ENCODE results near the gene L3MBTL4.
A peak's percentile ranks its signal among the peaks of the same experiment; 100 is the strongest.

L3MBTL4 gene

DNA sequence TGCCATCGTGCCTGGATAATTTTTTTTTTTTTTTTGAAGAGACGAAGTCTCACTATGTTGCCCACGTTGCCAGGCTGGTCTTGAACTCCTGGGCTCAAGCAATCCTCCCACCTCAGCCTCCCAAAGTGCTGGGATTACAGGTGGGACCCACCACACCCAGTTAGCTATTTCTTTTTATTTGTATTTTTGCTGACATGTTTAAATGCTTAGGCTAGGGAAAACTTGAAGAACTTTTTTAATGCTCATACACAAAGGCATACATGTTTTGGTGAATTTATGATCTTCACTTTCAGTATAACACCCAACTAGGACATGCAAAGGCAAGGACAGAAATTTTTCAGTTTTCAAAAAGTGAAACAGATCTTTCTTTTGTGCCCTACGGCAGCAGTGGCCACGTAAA, 9.9 kb downstream of the L3MBTL4 start:
- Histone ChIP-seq H3K27me3 (no peaks in the 10 kb centered on the region), H3K4me1 (no peaks in the 10 kb centered on the region), H3K36me3 (no peaks in the 10 kb centered on the region), H3K9me3 (no peaks in the 10 kb centered on the region), H3K4me3 (ENCODE audit: low read depth, low read length) (no peak overlapping the region)
- TF ChIP-seq, protein P1, sequence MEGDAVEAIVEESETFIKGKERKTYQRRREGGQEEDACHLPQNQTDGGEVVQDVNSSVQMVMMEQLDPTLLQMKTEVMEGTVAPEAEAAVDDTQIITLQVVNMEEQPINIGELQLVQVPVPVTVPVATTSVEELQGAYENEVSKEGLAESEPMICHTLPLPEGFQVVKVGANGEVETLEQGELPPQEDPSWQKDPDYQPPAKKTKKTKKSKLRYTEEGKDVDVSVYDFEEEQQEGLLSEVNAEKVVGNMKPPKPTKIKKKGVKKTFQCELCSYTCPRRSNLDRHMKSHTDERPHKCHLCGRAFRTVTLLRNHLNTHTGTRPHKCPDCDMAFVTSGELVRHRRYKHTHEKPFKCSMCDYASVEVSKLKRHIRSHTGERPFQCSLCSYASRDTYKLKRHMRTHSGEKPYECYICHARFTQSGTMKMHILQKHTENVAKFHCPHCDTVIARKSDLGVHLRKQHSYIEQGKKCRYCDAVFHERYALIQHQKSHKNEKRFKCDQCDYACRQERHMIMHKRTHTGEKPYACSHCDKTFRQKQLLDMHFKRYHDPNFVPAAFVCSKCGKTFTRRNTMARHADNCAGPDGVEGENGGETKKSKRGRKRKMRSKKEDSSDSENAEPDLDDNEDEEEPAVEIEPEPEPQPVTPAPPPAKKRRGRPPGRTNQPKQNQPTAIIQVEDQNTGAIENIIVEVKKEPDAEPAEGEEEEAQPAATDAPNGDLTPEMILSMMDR (IDR thresholded peaks at IDR 0.05; ENCODE audit: low read depth, low read length) = no peak
- DNase-seq = no peak

DNA sequence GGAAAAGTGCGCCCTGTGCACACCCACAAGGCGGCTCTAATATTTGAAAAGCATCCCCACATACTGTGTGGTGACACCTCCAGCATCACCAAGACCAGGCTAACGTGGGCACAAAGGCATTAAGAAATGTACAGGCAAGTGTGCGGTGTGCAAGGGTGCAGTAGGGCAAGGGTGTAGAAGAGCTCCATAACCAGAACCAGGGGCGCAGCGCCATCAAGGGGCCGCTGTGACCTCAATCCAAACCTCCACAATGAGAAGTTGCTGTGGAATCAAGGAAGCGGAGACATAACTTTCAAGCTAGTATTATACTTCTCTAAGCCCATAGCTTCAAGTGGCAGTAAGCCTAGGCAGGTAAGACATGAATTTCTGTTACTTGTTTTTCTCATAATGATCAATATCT, 13.0 kb downstream of the L3MBTL4 start:
- Histone ChIP-seq H3K9me3 (no peaks in the 10 kb centered on the region), H3K36me3 (no peaks in the 10 kb centered on the region), H3K4me3 (ENCODE audit: low read depth, low read length) (no peak overlapping the region), H3K27me3 (no peaks in the 10 kb centered on the region), H3K4me1 (no peaks in the 10 kb centered on the region)
- no peak for DNase-seq
- TF ChIP-seq, protein P1 (IDR thresholded peaks at IDR 0.05; ENCODE audit: low read depth, low read length) = 0 out of 2 replicates have a peak, but pooled peaks have one; percentile 2

DNA sequence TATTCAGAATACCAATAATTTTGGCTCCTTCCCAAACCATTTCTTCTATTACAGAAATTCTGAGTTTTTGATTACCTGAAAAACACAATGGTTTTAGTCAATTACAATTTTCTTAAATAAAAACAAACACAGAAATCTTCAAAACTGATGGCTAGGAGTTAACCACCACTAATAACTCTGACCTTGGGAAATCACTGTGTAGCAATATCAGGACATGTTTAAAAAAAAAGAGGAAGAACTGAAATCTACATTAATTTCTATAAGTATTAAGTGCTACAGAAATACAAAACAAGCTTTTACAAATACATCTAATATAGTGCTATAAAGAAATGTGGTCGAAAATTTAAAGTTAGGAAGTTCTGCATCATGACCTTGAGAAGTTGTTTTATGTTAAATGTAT, 14.9 kb downstream of the L3MBTL4 start:
- no peak for DNase-seq
- no peaks in the 10 kb centered on the region for H3K4me1 ChIP-seq
- no peaks in the 10 kb centered on the region for H3K36me3 ChIP-seq
- TF ChIP-seq, protein P1 (IDR thresholded peaks at IDR 0.05; ENCODE audit: low read depth, low read length) = no peak
- no peaks in the 10 kb centered on the region for H3K27me3 ChIP-seq
- H3K9me3 ChIP-seq = no peaks in the 10 kb centered on the region
- H3K4me3 ChIP-seq (ENCODE audit: low read depth, low read length) = no peak overlapping the region

DNA sequence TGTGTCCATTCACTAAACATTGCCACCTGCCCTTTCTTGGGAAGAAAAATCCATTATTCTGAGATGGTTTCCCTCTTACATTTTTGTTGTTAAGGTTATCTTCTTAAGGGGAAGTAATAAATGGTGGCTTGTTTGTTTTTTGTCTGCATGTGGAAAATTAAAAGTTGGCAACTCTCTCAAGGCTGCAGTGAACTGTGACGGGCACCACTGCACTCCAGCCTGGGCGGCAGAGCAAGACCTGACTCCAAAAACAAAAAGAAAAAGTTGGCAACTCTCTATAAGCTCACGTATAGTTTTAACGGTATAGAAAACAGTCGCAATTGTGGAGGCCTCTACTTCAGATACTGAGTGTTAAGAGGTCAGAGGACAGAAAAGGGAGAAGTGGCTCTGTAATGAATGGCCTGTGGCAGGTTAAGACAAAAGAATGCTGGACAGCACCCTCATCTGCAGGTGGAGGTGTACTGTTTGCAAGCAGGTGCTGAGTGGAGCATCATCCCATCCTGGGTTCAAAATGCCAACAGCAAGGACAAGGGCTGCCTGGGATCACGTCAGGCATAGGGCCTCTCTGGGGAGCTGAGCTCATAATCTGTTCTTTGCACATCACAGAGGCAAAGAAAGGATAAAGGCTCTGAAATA, 16.7 kb downstream of the L3MBTL4 start:
- Histone ChIP-seq H3K27me3 (no peaks in the 10 kb centered on the region), H3K4me1 (no peaks in the 10 kb centered on the region), H3K9me3 (no peaks in the 10 kb centered on the region), H3K36me3 (no peaks in the 10 kb centered on the region), H3K4me3 (ENCODE audit: low read depth, low read length) (no peak overlapping the region)
- DNase-seq = no peak
- TF ChIP-seq, protein P1 (IDR thresholded peaks at IDR 0.05; ENCODE audit: low read depth, low read length) = no peak

DNA sequence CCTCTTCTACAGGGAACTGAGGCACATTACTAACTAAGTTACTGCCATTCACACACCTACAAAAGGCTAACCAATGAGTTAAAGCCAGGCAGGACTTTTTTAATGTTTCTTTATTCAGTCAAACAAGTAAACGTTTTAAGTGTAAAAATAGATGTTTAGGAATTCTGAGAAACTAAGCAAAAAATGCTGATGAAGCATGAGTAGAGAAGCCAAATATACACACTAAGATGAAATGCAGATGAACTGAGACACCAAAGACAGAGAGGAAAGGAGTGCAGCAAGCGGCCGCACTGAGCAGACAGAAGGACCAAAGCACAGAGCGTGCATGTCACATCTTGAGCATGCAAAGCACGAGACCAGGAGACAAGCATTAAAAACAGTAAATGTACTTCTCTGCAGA, 17.9 kb downstream of the L3MBTL4 start:
- Histone ChIP-seq H3K36me3 (no peaks in the 10 kb centered on the region), H3K4me3 (ENCODE audit: low read depth, low read length) (no peak overlapping the region), H3K27me3 (no peaks in the 10 kb centered on the region), H3K9me3 (no peaks in the 10 kb centered on the region), H3K4me1 (no peaks in the 10 kb centered on the region)
- DNase-seq = no peak
- TF ChIP-seq, protein P1 (IDR thresholded peaks at IDR 0.05; ENCODE audit: low read depth, low read length) = no peak

DNA sequence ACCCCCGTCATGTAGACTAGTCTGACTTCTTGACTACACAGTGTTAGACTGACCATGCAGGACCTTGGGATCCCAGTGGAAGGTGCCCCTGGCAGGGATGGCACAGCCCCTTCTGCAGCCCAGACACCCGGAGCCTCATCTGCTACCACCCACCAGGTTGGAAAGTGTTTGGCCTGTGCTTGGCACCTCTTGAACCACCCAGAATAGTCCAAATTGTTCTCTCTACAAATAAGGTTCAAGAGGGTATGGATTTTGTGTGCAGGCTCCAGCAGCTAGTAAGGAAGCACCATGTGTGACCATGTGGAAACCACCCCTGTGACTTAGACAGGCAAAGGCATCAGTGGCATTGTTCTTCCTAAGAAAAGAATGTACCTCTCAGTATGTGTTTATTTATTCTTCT, 18.4 kb downstream of the L3MBTL4 start:
- Histone ChIP-seq H3K4me3 (ENCODE audit: low read depth, low read length) (no peak overlapping the region), H3K36me3 (no peaks in the 10 kb centered on the region), H3K9me3 (no peaks in the 10 kb centered on the region), H3K27me3 (no peaks in the 10 kb centered on the region), H3K4me1 (no peaks in the 10 kb centered on the region)
- DNase-seq = no peak
- TF ChIP-seq, protein P1 (IDR thresholded peaks at IDR 0.05; ENCODE audit: low read depth, low read length) = no peak
